WTC11 (cell line): ENCODE data around the gene PRKD1.

Experiments used
- ESRRA ChIP-seq: sonication (generic); formaldehyde crosslinking; IDR thresholded peaks from 2 replicates; pipeline ENCODE4 v1.8.1; 2022; ENCODE audit warnings: mild to moderate bottlenecking, missing genetic modification reagents, borderline replicate concordance
- IRF2 ChIP-seq: sonication (generic); formaldehyde crosslinking; IDR thresholded peaks from 2 replicates; pipeline ENCODE4 v1.8.0; 2022; ENCODE audit warnings: low read depth, missing genetic modification reagents, borderline replicate concordance
- MYBL2 ChIP-seq: sonication (generic); formaldehyde crosslinking; IDR thresholded peaks from 2 replicates; pipeline ENCODE4 v1.8.1; 2023; ENCODE audit warnings: mild to moderate bottlenecking, moderate library complexity, missing genetic modification reagents
- TEAD4 ChIP-seq: sonication (generic); formaldehyde crosslinking; IDR thresholded peaks from 2 replicates; pipeline ENCODE4 v1.8.0; 2022; ENCODE audit warnings: mild to moderate bottlenecking, missing genetic modification reagents
- ZNF263 ChIP-seq: sonication (generic); formaldehyde crosslinking; IDR thresholded peaks from 2 replicates; pipeline ENCODE4 v1.8.1; 2022; ENCODE audit warnings: low read depth, mild to moderate bottlenecking, moderate library complexity, missing genetic modification reagents
- TF ChIP-seq, protein P1 (sequence below): sonication (generic); formaldehyde crosslinking; conservative IDR thresholded peaks from 2 replicates; pipeline ENCODE4 v1.8.1; 2023; ENCODE audit warnings: mild to moderate bottlenecking, low read depth, missing genetic modification reagents, moderate library complexity
- TF ChIP-seq, protein P2 (sequence below): fragments of 200-600 bp; IDR thresholded peaks from 2 replicates; pipeline ENCODE4 v1.8.0; 2022; ENCODE audit warnings: antibody characterized with exemption
- TF ChIP-seq, protein P3 (sequence below): sonication (generic); formaldehyde crosslinking; IDR thresholded peaks from 2 replicates; pipeline ENCODE4 v1.8.1; 2022; ENCODE audit warnings: low read depth, missing genetic modification reagents, borderline replicate concordance

DNA sequence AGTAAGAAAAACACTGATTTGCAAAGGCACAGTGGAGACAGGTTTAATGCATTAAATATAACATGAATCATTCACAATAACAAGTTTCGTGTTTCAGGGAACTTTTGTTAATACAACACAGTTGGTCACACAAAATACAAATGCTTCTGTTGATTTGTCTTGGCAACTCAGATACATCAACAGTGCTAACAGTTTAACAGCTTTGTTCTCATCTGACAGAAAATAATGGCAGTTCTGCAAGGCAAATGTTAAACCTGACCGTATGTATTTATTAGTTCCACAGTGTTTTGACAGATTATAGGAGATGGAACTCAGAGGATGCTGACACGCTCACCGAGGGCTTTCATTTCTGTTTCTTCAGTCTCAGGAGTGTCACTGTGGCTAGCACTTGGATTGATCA is 350.7 kb downstream of the PRKD1 start:
- no peak for TF ChIP-seq TEAD4 (CRISPR knock-in tag)
- TF ChIP-seq, protein P1, sequence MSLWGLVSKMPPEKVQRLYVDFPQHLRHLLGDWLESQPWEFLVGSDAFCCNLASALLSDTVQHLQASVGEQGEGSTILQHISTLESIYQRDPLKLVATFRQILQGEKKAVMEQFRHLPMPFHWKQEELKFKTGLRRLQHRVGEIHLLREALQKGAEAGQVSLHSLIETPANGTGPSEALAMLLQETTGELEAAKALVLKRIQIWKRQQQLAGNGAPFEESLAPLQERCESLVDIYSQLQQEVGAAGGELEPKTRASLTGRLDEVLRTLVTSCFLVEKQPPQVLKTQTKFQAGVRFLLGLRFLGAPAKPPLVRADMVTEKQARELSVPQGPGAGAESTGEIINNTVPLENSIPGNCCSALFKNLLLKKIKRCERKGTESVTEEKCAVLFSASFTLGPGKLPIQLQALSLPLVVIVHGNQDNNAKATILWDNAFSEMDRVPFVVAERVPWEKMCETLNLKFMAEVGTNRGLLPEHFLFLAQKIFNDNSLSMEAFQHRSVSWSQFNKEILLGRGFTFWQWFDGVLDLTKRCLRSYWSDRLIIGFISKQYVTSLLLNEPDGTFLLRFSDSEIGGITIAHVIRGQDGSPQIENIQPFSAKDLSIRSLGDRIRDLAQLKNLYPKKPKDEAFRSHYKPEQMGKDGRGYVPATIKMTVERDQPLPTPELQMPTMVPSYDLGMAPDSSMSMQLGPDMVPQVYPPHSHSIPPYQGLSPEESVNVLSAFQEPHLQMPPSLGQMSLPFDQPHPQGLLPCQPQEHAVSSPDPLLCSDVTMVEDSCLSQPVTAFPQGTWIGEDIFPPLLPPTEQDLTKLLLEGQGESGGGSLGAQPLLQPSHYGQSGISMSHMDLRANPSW (CRISPR knock-in tag): no peak
- TF ChIP-seq ESRRA (CRISPR knock-in tag): no peak
- TF ChIP-seq, protein P2, sequence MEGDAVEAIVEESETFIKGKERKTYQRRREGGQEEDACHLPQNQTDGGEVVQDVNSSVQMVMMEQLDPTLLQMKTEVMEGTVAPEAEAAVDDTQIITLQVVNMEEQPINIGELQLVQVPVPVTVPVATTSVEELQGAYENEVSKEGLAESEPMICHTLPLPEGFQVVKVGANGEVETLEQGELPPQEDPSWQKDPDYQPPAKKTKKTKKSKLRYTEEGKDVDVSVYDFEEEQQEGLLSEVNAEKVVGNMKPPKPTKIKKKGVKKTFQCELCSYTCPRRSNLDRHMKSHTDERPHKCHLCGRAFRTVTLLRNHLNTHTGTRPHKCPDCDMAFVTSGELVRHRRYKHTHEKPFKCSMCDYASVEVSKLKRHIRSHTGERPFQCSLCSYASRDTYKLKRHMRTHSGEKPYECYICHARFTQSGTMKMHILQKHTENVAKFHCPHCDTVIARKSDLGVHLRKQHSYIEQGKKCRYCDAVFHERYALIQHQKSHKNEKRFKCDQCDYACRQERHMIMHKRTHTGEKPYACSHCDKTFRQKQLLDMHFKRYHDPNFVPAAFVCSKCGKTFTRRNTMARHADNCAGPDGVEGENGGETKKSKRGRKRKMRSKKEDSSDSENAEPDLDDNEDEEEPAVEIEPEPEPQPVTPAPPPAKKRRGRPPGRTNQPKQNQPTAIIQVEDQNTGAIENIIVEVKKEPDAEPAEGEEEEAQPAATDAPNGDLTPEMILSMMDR: no peak
- TF ChIP-seq, protein P3, sequence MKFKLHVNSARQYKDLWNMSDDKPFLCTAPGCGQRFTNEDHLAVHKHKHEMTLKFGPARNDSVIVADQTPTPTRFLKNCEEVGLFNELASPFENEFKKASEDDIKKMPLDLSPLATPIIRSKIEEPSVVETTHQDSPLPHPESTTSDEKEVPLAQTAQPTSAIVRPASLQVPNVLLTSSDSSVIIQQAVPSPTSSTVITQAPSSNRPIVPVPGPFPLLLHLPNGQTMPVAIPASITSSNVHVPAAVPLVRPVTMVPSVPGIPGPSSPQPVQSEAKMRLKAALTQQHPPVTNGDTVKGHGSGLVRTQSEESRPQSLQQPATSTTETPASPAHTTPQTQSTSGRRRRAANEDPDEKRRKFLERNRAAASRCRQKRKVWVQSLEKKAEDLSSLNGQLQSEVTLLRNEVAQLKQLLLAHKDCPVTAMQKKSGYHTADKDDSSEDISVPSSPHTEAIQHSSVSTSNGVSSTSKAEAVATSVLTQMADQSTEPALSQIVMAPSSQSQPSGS (CRISPR knock-in tag): no peak
- TF ChIP-seq ZNF263: no peak
- TF ChIP-seq MYBL2 (CRISPR knock-in tag): no peak
- TF ChIP-seq IRF2 (CRISPR knock-in tag): no peak
